ENCODE results near the gene UBE2E2. TPM values are rescaled to one million over a fixed set of nuclear protein-coding genes. Genes with fewer than 3 reads are reported as not detected.

The UBE2E2 gene
- total and polyA plus RNA-seq, 2 donors (not counting 1 experiment from before 2014, with no cell fraction given), result 16.0 to 45.0 TPM

GRCh38 chr3:23302271-23302670 lies 99.1 kb downstream of the UBE2E2 start:
- Histone ChIP-seq H3K27ac (ENCODE audit: low read length in 2 of 2) (no peak overlapping the region), H3K36me3 (replicated peaks in 1 of 2; ENCODE audit: control extremely low read depth in 1 of 2, control insufficient read depth in 1 of 2, extremely low read depth in 1 of 2, insufficient read depth in 2 of 2, low read length in 1 of 2) (no peaks in the 10 kb centered on the region), H2AFZ (ENCODE audit: insufficient read depth, low read depth, low read length, poor library complexity, severe bottlenecking) (no peak overlapping the region), H3K4me1 (ENCODE audit: control insufficient read depth in 2 of 2, insufficient read depth in 2 of 2, low read length in 2 of 2) (peaks cover 0 to 2% of the 10 kb centered on the region in 2 donors), H3K27me3 (replicated peaks in 1 of 4; ENCODE audit: control extremely low read depth in 1 of 4, control insufficient read depth in 3 of 4, insufficient read depth in 4 of 4, low read length in 3 of 4) (no peaks in the 10 kb centered on the region), H3K9me3 (ENCODE audit: control extremely low read depth in 1 of 3, control insufficient read depth in 2 of 3, insufficient read depth in 1 of 3, low read length in 2 of 3) (no peaks in the 10 kb centered on the region), H3K4me2 (replicated peaks; ENCODE audit: low read depth, low read length, poor library complexity, severe bottlenecking) (no peak overlapping the region), H3K79me2 (ENCODE audit: control insufficient read depth, insufficient read depth, low read length) (peaks cover 47% of the 10 kb centered on the region), H3K9ac (ENCODE audit: low read length) (no peak overlapping the region), H3K4me3 (ENCODE audit: control extremely low read depth in 1 of 5, extremely low read depth in 1 of 5, insufficient read depth in 1 of 5, low read depth in 2 of 5, low read length in 4 of 5) (no peak overlapping the region), H4K20me1 (ENCODE audit: control insufficient read depth, insufficient read depth, low read length, poor library complexity, severe bottlenecking) (peaks cover 28% of the 10 kb centered on the region)
- DNase-seq (no peak), ATAC-seq (ENCODE audit: low read depth) (no peak)
- Mint-ChIP-seq H3K4me3 (no peak overlapping the region), H3K9me3 (ENCODE audit: insufficient read depth) (no peaks in the 10 kb centered on the region), H3K4me1 (peaks cover 35% of the 10 kb centered on the region), H3K27ac (no peak overlapping the region), H3K27me3 (no peaks in the 10 kb centered on the region)
- POLR2A ChIA-PET, result no interaction called here
- intact Hi-C loops (cut with micrococcal nuclease), result no loop called here
- TF ChIP-seq EZH2 (IDR thresholded peaks at IDR 0.05; ENCODE audit: borderline replicate concordance, insufficient read depth, low read depth, low read length, poor library complexity, severe bottlenecking), result no peak
- TF ChIP-seq CTCF (IDR thresholded peaks at IDR 0.05), result no peak
- 100% methylated on average over 1 of the region's 1 CpG for WGBS (ENCODE audit: insufficient coverage)
- CTCF ChIA-PET, result no interaction called here

GRCh38 chr3:23303601-23304217 lies 100.6 kb downstream of the UBE2E2 start:
- DNase-seq (no peak), ATAC-seq (ENCODE audit: low read depth) (no peak)
- CTCF ChIA-PET, result no interaction called here
- Mint-ChIP-seq H3K27ac (no peak overlapping the region), H3K9me3 (ENCODE audit: insufficient read depth) (no peaks in the 10 kb centered on the region), H3K4me3 (no peak overlapping the region), H3K4me1 (peaks cover 37% of the 10 kb centered on the region), H3K27me3 (no peaks in the 10 kb centered on the region)
- Histone ChIP-seq H3K9me3 (ENCODE audit: control extremely low read depth in 1 of 3, control insufficient read depth in 2 of 3, insufficient read depth in 1 of 3, low read length in 2 of 3) (no peaks in the 10 kb centered on the region), H3K4me1 (ENCODE audit: control insufficient read depth in 2 of 2, insufficient read depth in 2 of 2, low read length in 2 of 2) (peaks cover 0 to 2% of the 10 kb centered on the region in 2 donors), H3K9ac (ENCODE audit: low read length) (no peak overlapping the region), H3K4me3 (ENCODE audit: control extremely low read depth in 1 of 5, extremely low read depth in 1 of 5, insufficient read depth in 1 of 5, low read depth in 2 of 5, low read length in 4 of 5) (no peak overlapping the region), H3K4me2 (replicated peaks; ENCODE audit: low read depth, low read length, poor library complexity, severe bottlenecking) (no peak overlapping the region), H3K27me3 (replicated peaks in 1 of 4; ENCODE audit: control extremely low read depth in 1 of 4, control insufficient read depth in 3 of 4, insufficient read depth in 4 of 4, low read length in 3 of 4) (no peaks in the 10 kb centered on the region), H3K36me3 (replicated peaks in 1 of 2; ENCODE audit: control extremely low read depth in 1 of 2, control insufficient read depth in 1 of 2, extremely low read depth in 1 of 2, insufficient read depth in 2 of 2, low read length in 1 of 2) (no peaks in the 10 kb centered on the region), H2AFZ (ENCODE audit: insufficient read depth, low read depth, low read length, poor library complexity, severe bottlenecking) (no peak overlapping the region), H4K20me1 (ENCODE audit: control insufficient read depth, insufficient read depth, low read length, poor library complexity, severe bottlenecking) (peaks cover 28% of the 10 kb centered on the region), H3K27ac (ENCODE audit: low read length in 2 of 2) (no peak overlapping the region), H3K79me2 (ENCODE audit: control insufficient read depth, insufficient read depth, low read length) (peaks cover 56% of the 10 kb centered on the region)
- WGBS (ENCODE audit: insufficient coverage), result no CpG with 5 or more reads among the region's 6 CpGs
- TF ChIP-seq EZH2 (IDR thresholded peaks at IDR 0.05; ENCODE audit: borderline replicate concordance, insufficient read depth, low read depth, low read length, poor library complexity, severe bottlenecking) (no peak), CTCF (IDR thresholded peaks at IDR 0.05) (no peak)
- POLR2A ChIA-PET, result no interaction called here
- intact Hi-C loops (cut with micrococcal nuclease), result no loop called here

Data from B cell (primary cell).